Fibroblast of the aortic adventitia (primary cell): ENCODE data around the gene PRKRA. TPM values are rescaled to one million over a fixed set of nuclear protein-coding genes. Genes with fewer than 3 reads are reported as not detected.
"Not testable (repeated sequence)": the region's sequence is repeated elsewhere in the genome, so short reads cannot be mapped to it uniquely, and the experiment has no call there.

Experiments
- DNase-seq: peaks from one replicate; pipeline ENCODE4 v3.0.0-alpha.2; 2010; ENCODE audit warnings: low read depth
- H3K4me3 ChIP-seq: 2 replicates; pipeline ENCODE4 v1.5.1; 2011; ENCODE audit warnings: low read depth, mild to moderate bottlenecking, control low read depth, low read length, moderate library complexity
- CTCF ChIP-seq: IDR thresholded peaks from 2 replicates; pipeline ENCODE4 v1.5.1; 2011; ENCODE audit warnings: mild to moderate bottlenecking, low read length, control low read depth, inconsistent platforms; ENCODE audit not compliant: insufficient read depth
- total RNA-seq: library from RNA; depleted of rRNA; stranded (reverse); fragments of >200 nt; gene quantifications from 2 replicates; pipeline ENCODE4 v1.2.3, GENCODE V29; 2012; ENCODE audit warnings: low replicate concordance

Gene PRKRA
- total RNA-seq, 1 donor: 55.8 TPM

DNA sequence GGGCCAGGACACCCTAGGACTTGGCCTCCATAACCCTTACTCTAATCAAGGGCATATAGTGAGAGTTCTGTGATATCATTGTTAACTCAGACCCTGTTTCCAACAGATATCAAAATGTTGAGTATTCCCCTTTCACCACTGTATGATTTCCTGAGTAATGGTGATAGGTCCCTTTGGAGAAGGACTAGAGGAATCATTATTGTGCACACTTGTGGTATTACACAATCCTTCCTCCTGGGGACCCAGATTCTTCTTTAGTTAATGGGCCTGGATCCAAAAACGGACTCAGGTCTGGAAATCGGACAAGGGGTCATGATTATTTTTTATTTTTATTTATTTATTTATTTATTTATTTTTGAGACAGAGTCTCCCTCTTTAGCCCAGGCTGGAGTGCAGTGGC is 23.5 kb downstream of the PRKRA start:
- no peak for TF ChIP-seq CTCF
- DNase-seq: no peak
- no peak overlapping the region for H3K4me3 ChIP-seq

DNA sequence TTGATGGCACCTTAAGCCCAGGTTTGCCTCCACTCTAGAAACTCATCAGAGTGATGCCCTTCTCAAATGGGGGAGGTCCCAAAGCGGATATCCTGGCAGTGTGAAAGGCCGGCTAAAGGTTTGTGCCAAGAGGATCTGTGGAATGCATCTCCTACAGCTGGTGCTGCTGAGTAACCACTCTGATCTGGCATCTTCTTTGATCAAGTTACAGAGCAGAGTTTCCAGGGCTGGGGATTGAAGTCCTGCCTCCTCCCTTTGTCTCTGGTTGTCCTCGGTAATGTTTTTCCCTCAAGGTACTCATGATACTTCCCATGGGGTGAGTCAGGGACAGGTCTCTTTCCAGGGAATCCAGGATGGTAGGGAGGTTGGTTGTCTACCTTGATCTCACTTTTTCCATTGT is 24.6 kb downstream of the PRKRA start:
- no peak overlapping the region for H3K4me3 ChIP-seq
- no peak for TF ChIP-seq CTCF
- peak; percentile 31 for DNase-seq

- TF ChIP-seq CTCF: no peak
- no peak overlapping the region for H3K4me3 ChIP-seq
- no peak for DNase-seq
Measured at GRCh38 chr2:178425255-178425827, 25.6 kb downstream of the PRKRA start.

GRCh38 chr2:178423746-178424145 is 27.2 kb downstream of the PRKRA start:
- not testable (repeated sequence) for DNase-seq, H3K4me3 ChIP-seq

DNA sequence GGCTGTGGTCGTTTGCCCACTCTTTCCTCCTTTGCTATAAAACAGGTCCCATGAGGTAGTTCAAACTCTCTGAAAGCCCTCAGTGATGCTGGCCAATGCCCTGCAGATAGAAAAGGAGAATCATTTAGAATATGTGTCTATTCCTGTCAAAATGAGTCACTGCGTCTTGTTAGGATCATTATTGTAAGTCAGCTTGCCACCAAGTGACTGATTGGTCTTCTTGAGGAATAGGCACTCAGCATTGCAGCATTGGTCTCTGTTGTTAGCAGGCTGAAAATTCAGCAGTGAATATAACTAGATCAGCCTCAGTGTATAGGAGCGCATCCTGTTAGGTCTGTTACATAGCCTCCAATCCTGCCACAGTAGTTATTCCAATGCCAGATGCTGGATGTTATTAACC is 28.9 kb downstream of the PRKRA start:
- no peak for TF ChIP-seq CTCF
- H3K4me3 ChIP-seq: no peak overlapping the region
- DNase-seq: no peak

GRCh38 chr2:178420463-178420999 is 30.4 kb downstream of the PRKRA start:
- no peak overlapping the region for H3K4me3 ChIP-seq
- DNase-seq: no peak
- no peak for TF ChIP-seq CTCF

DNA sequence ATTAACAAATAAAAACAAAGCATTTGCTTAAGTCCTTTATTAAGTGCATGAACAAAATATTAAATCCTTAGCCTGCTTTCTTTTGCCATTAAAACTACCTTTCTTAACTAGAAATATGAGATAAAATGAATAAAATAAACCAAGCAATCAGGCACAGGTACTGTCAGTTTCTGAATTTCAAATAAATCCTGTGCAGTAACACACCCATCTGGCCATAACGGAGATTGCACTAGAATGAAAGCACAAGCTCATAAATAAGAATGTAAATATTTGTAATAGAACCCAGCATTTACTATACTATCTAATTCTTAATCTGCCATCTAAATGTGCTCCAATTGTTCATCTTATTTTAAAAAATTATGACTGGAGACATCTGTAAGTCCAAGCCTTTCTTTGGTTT is 31.9 kb downstream of the PRKRA start:
- TF ChIP-seq CTCF: peak; percentile 30
- DNase-seq: peak; percentile 52
- H3K4me3 ChIP-seq: no peak overlapping the region
